HEK293 (cell line): ENCODE data around the gene TNFSF4.
A peak's percentile ranks its signal among the peaks of the same experiment; 100 is the strongest.
"Not testable (repeated sequence)": the region's sequence is repeated elsewhere in the genome, so short reads cannot be mapped to it uniquely, and the experiment has no call there.

Source experiments
- CTCF ChIA-PET: fragments of 350-600 bp; formaldehyde crosslinking; extraction: SDS; loops from one replicate; lab custom pipeline; 2021; ENCODE audit warnings: antibody characterized with exemption; lab: Yijun Ruan, JAX
- POLR2A ChIA-PET: fragments of 300-600 bp; formaldehyde crosslinking; extraction: SDS; loops from one replicate; lab custom pipeline; 2020; ENCODE audit warnings: antibody characterized with exemption, inconsistent platforms; lab: Yijun Ruan, JAX
- H3K27ac ChIP-seq: fragments of 200-500 bp; sonication (Bioruptor generic); 2 replicates; pipeline ENCODE4 v1.5.1; 2014; ENCODE audit warnings: low read depth, low read length, control low read depth, inconsistent platforms; ENCODE audit errors: extremely low read depth
- H3K36me3 ChIP-seq, 2 experiments: fragments of 200-500 bp in 1 of 2; sonication (Bioruptor generic) in 1 of 2; 1 replicate in 1 of 2; 2 replicates in 1 of 2; pipeline ENCODE4 v1.5.1; 2014 to 2017; ENCODE audit warnings: inconsistent platforms in 2 of 2, low read length in 2 of 2; ENCODE audit not compliant: control insufficient read depth in 2 of 2, insufficient read depth in 1 of 2
- H3K4me1 ChIP-seq: fragments of 200-500 bp; sonication (Bioruptor generic); 2 replicates; pipeline ENCODE4 v1.5.1; 2014; ENCODE audit warnings: mild to moderate bottlenecking, low read length, inconsistent platforms; ENCODE audit not compliant: control insufficient read depth, insufficient read depth
- H3K4me3 ChIP-seq: 2 replicates; pipeline ENCODE4 v1.5.1; 2011; ENCODE audit warnings: low read depth, mild to moderate bottlenecking, control low read depth, low read length, moderate library complexity
- H3K9me3 ChIP-seq: fragments of 200-500 bp; sonication (Bioruptor generic); 2 replicates; pipeline ENCODE4 v1.5.1; 2014; ENCODE audit warnings: low read depth, low read length, inconsistent platforms; ENCODE audit not compliant: control insufficient read depth, insufficient read depth
- FEZF1 ChIP-seq: fragments of 450-650 bp; formaldehyde crosslinking; IDR thresholded peaks from 2 replicates; pipeline ENCODE4 v1.5.1; 2016; ENCODE audit warnings: missing biosample characterization, missing genetic modification characterization
- HOXA7 ChIP-seq: sonication (generic); formaldehyde crosslinking; IDR thresholded peaks from 2 replicates; pipeline ENCODE4 v1.8.1; 2022; ENCODE audit warnings: missing genetic modification reagents, borderline replicate concordance
- PBX3 ChIP-seq: sonication (generic); formaldehyde crosslinking; IDR thresholded peaks from 2 replicates; pipeline ENCODE4 v1.8.1; 2022; ENCODE audit warnings: mild to moderate bottlenecking, moderate library complexity, missing genetic modification reagents
- SP7 ChIP-seq: fragments of 450-650 bp; formaldehyde crosslinking; IDR thresholded peaks from 2 replicates; pipeline ENCODE4 v1.5.1; 2016; ENCODE audit warnings: missing biosample characterization, missing genetic modification characterization
- ZBTB1 ChIP-seq: fragments of 450-650 bp; formaldehyde crosslinking; IDR thresholded peaks from 2 replicates; pipeline ENCODE4 v1.5.1; 2016; ENCODE audit warnings: missing biosample characterization, missing genetic modification characterization
- ZIC2 ChIP-seq: fragments of 450-650 bp; formaldehyde crosslinking; IDR thresholded peaks from 2 replicates; pipeline ENCODE4 v1.5.1; 2016; ENCODE audit warnings: missing biosample characterization, missing genetic modification characterization
- ZNF121 ChIP-seq: fragments of 450-650 bp; formaldehyde crosslinking; IDR thresholded peaks from 2 replicates; pipeline ENCODE4 v1.5.1; 2016; ENCODE audit warnings: missing biosample characterization, missing genetic modification characterization
- ZNF146 ChIP-seq: fragments of 450-650 bp; formaldehyde crosslinking; IDR thresholded peaks from 2 replicates; pipeline ENCODE4 v1.5.1; 2016; ENCODE audit warnings: missing biosample characterization, missing genetic modification characterization
- ZNF174 ChIP-seq: fragments of 450-650 bp; formaldehyde crosslinking; IDR thresholded peaks from 2 replicates; pipeline ENCODE4 v1.5.0; 2017; ENCODE audit warnings: missing biosample characterization, mild to moderate bottlenecking, missing genetic modification characterization
- ZNF214 ChIP-seq: fragments of 450-650 bp; formaldehyde crosslinking; IDR thresholded peaks from 2 replicates; pipeline ENCODE4 v1.5.1; 2017; ENCODE audit warnings: missing biosample characterization, mild to moderate bottlenecking, missing genetic modification characterization, borderline replicate concordance
- ZNF266 ChIP-seq: fragments of 450-650 bp; formaldehyde crosslinking; IDR thresholded peaks from 2 replicates; pipeline ENCODE4 v1.5.1; 2016; ENCODE audit warnings: missing biosample characterization, missing genetic modification characterization, low read depth
- ZNF292 ChIP-seq: fragments of 450-650 bp; formaldehyde crosslinking; IDR thresholded peaks from 2 replicates; pipeline ENCODE4 v1.5.1; 2016; ENCODE audit warnings: low read depth, missing biosample characterization, missing genetic modification characterization, borderline replicate concordance
- ZNF37A ChIP-seq: fragments of 450-650 bp; IDR thresholded peaks from 2 replicates; pipeline ENCODE4 v1.5.1; 2018; ENCODE audit warnings: missing biosample characterization, missing genetic modification characterization
- ZNF596 ChIP-seq: fragments of 450-650 bp; IDR thresholded peaks from 2 replicates; pipeline ENCODE4 v1.5.0; 2018; ENCODE audit warnings: missing biosample characterization, mild to moderate bottlenecking, missing genetic modification characterization, moderate library complexity
- ZNF621 ChIP-seq: fragments of 450-650 bp; formaldehyde crosslinking; IDR thresholded peaks from 2 replicates; pipeline ENCODE4 v1.5.1; 2017; ENCODE audit warnings: missing biosample characterization, missing genetic modification characterization
- ZNF639 ChIP-seq: fragments of 450-650 bp; formaldehyde crosslinking; IDR thresholded peaks from 2 replicates; pipeline ENCODE4 v1.5.1; 2016; ENCODE audit warnings: missing biosample characterization, missing genetic modification characterization
- ZNF658 ChIP-seq: fragments of 450-650 bp; formaldehyde crosslinking; IDR thresholded peaks from 2 replicates; pipeline ENCODE4; 2016; ENCODE audit warnings: missing biosample characterization, missing genetic modification characterization
- TF ChIP-seq, protein P1 (sequence below): fragments of 450-650 bp; formaldehyde crosslinking; IDR thresholded peaks from 2 replicates; pipeline ENCODE4 v1.5.1; 2016; ENCODE audit warnings: missing biosample characterization, missing genetic modification characterization

TNFSF4 gene

GRCh38 chr1:173234434-173234833 lies 27.3 kb upstream of the TNFSF4 start:
- H3K27ac ChIP-seq, H3K9me3 ChIP-seq, H3K4me3 ChIP-seq, H3K36me3 ChIP-seq, H3K4me1 ChIP-seq, POLR2A ChIA-PET, CTCF ChIA-PET: not testable (repeated sequence)
- TF ChIP-seq ZNF146 (tag by site-specific recombination), result peak; percentile 64

- CTCF ChIA-PET, result interaction anchor here (0.9 kb wide), 1 partner anchor 27 kb away, joined by 5 read pairs; no protein-coding TSS in a partner anchor
- H3K4me3 ChIP-seq, POLR2A ChIA-PET, H3K4me1 ChIP-seq, H3K9me3 ChIP-seq, H3K36me3 ChIP-seq, H3K27ac ChIP-seq: not testable (repeated sequence)
Observed at GRCh38 chr1:173229031-173229430, 21.9 kb upstream of the TNFSF4 start.

GRCh38 chr1:173224949-173225348 lies 17.8 kb upstream of the TNFSF4 start:
- CTCF ChIA-PET, result no interaction called here
- Histone ChIP-seq H3K4me3 (no peak overlapping the region), H3K27ac (no peak overlapping the region), H3K9me3 (no peaks in the 10 kb centered on the region), H3K4me1 (no peaks in the 10 kb centered on the region), H3K36me3 (no peaks in the 10 kb centered on the region)
- POLR2A ChIA-PET, result no interaction called here
- TF ChIP-seq PBX3 (CRISPR knock-in tag) (no peak), ZNF639 (tag by site-specific recombination) (no peak)

DNA sequence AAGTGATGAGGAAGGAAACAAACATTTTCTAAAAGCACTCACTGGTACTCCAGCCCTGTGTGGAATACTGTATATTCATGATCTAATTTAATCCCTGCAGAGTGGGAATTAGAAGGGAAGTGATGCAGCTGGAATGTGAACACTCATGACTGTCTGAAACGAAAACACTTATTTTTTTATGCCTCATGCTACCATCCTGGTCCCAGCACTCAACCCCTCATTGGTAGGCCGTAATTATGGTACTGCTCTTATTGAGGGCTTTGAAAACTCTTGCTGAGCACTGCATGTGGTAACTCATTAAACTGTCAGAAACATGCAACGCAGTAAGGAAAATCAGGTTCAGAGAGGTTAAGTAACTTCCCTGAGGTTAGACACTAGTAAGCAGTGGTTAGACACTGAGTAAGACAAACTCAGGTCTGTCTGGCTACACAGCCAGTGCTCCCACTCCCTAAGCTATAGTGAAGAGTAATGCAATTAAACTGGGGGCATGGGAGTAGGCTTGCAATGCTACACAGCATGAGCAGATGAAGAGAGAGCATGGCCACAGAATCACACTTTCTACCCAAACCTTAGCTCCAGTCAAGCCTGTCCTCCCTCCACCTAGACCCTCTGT lies 17.3 kb upstream of the TNFSF4 start:
- Histone ChIP-seq H3K36me3 (no peaks in the 10 kb centered on the region), H3K4me3 (no peak overlapping the region), H3K4me1 (no peaks in the 10 kb centered on the region)
- no peak for TF ChIP-seq ZNF174 (tag by site-specific recombination)
- TF ChIP-seq ZIC2, result peak; percentile 35; the same call in 1 of the 2 replicates
- peak; percentile 65 for TF ChIP-seq FEZF1 (tag by site-specific recombination)
- TF ChIP-seq ZNF214 (tag by site-specific recombination), result no peak
- TF ChIP-seq SP7, result peak; percentile 55; the same call in 1 of the 2 replicates
- TF ChIP-seq ZNF596 (tag by site-specific recombination), result no peak
- TF ChIP-seq, all 188 proteins: peak for 3
- Histone ChIP-seq H3K27ac (no peak overlapping the region), H3K9me3 (no peaks in the 10 kb centered on the region)
- ChIA-PET CTCF (no interaction called here), POLR2A (no interaction called here)

GRCh38 chr1:173223031-173223380 lies 15.9 kb upstream of the TNFSF4 start:
- no peak for TF ChIP-seq ZNF621
- no peak for TF ChIP-seq ZNF37A (tag by site-specific recombination)
- TF ChIP-seq, protein P1, sequence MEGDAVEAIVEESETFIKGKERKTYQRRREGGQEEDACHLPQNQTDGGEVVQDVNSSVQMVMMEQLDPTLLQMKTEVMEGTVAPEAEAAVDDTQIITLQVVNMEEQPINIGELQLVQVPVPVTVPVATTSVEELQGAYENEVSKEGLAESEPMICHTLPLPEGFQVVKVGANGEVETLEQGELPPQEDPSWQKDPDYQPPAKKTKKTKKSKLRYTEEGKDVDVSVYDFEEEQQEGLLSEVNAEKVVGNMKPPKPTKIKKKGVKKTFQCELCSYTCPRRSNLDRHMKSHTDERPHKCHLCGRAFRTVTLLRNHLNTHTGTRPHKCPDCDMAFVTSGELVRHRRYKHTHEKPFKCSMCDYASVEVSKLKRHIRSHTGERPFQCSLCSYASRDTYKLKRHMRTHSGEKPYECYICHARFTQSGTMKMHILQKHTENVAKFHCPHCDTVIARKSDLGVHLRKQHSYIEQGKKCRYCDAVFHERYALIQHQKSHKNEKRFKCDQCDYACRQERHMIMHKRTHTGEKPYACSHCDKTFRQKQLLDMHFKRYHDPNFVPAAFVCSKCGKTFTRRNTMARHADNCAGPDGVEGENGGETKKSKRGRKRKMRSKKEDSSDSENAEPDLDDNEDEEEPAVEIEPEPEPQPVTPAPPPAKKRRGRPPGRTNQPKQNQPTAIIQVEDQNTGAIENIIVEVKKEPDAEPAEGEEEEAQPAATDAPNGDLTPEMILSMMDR (tag by site-specific recombination), result no peak
- TF ChIP-seq ZNF266 (tag by site-specific recombination), result no peak
- TF ChIP-seq ZNF658 (tag by site-specific recombination), result no peak
- no peak for TF ChIP-seq ZNF121 (tag by site-specific recombination)
- no peak for TF ChIP-seq ZBTB1 (tag by site-specific recombination)
- TF ChIP-seq ZNF292 (tag by site-specific recombination), result no peak
- no peak for TF ChIP-seq HOXA7
- POLR2A ChIA-PET, result interaction anchor here (0.6 kb wide), 1 partner anchor 165 kb away, joined by 5 read pairs; no protein-coding TSS in a partner anchor
- H3K36me3 ChIP-seq, result no peaks in the 10 kb centered on the region
- H3K9me3 ChIP-seq, result no peaks in the 10 kb centered on the region
- no peak overlapping the region for H3K27ac ChIP-seq
- CTCF ChIA-PET, result interaction anchor here (0.7 kb wide), 1 partner anchor 442 kb away, joined by 3 read pairs; no protein-coding TSS in a partner anchor
- no peak overlapping the region for H3K4me3 ChIP-seq
- H3K4me1 ChIP-seq, result no peaks in the 10 kb centered on the region
